IMR-90 (cell line): ENCODE results near the gene KANK3. TPM values are rescaled to one million over a fixed set of nuclear protein-coding genes. Genes with fewer than 3 reads are reported as not detected.

ENCODE experiments used
- ATAC-seq: fragments of 200-7000 bp; cut with Tn5 transposase; 2 replicates; pipeline ENCODE4 v1.9.1; 2020; ENCODE audit warnings: low read depth, mild to moderate bottlenecking, moderate library complexity
- BruUV-seq: library from RNA; stranded (reverse); fragments of 400-500 nt; replicated peaks from 2 replicates; lab custom pipeline; 2021; lab: Mats Ljungman, UMichigan
- CTCF ChIA-PET: fragments of 300-600 bp; formaldehyde crosslinking; extraction: SDS; loops from one replicate; lab custom pipeline; 2021; ENCODE audit warnings: antibody characterized with exemption; lab: Yijun Ruan, JAX
- POLR2A ChIA-PET: fragments of 300-600 bp; sonication (Branson Sonifier 250); formaldehyde crosslinking; loops from one replicate; lab custom pipeline; 2022; ENCODE audit warnings: antibody characterized with exemption; ENCODE audit not compliant: unreplicated experiment; lab: Charles Lee
- DNase-seq: peaks from one replicate; pipeline ENCODE4 v3.0.0; 2013
- H2AFZ ChIP-seq: replicated peaks from 2 replicates; pipeline ENCODE3; 2013; ENCODE audit warnings: low read length, mild to moderate bottlenecking; ENCODE audit not compliant: poor library complexity
- H2AK5ac ChIP-seq: 2 replicates; pipeline ENCODE4 v1.6.1; 2013; ENCODE audit warnings: low read depth, low read length, inconsistent platforms
- H2AK9ac ChIP-seq: replicated peaks from 2 replicates; pipeline ENCODE3; 2013; ENCODE audit warnings: mild to moderate bottlenecking, low read depth, low read length, moderate library complexity; ENCODE audit not compliant: poor library complexity
- H2BK120ac ChIP-seq: 2 replicates; pipeline ENCODE4 v1.6.1; 2013; ENCODE audit warnings: low read depth, low read length, inconsistent platforms
- H2BK15ac ChIP-seq: 3 replicates; pipeline ENCODE4 v1.6.1; 2013; ENCODE audit warnings: low read depth, low read length, inconsistent platforms
- H2BK20ac ChIP-seq: 2 replicates; pipeline ENCODE4 v1.6.1; 2013; ENCODE audit warnings: low read depth, mild to moderate bottlenecking, inconsistent platforms, low read length, moderate library complexity
- H2BK5ac ChIP-seq: 2 replicates; pipeline ENCODE4 v1.6.1; 2013; ENCODE audit warnings: mild to moderate bottlenecking, low read depth, low read length, inconsistent platforms; ENCODE audit not compliant: poor library complexity, severe bottlenecking
- H3K14ac ChIP-seq: replicated peaks from 2 replicates; pipeline ENCODE4 v1.6.1; 2013; ENCODE audit warnings: low read depth, low read length, inconsistent platforms
- H3K18ac ChIP-seq: 2 replicates; pipeline ENCODE4 v1.6.1; 2013; ENCODE audit warnings: low read depth, low read length, control low read depth
- H3K23ac ChIP-seq: 2 replicates; pipeline ENCODE4 v1.6.1; 2013; ENCODE audit warnings: low read depth, low read length, inconsistent platforms
- H3K27ac ChIP-seq: 2 replicates; pipeline ENCODE4 v1.5.1; 2013; ENCODE audit warnings: mild to moderate bottlenecking, control low read depth, low read length; ENCODE audit not compliant: insufficient read depth
- H3K27me3 ChIP-seq: 2 replicates; pipeline ENCODE4 v1.6.1; 2013; ENCODE audit warnings: low read length; ENCODE audit not compliant: control insufficient read depth, insufficient read depth
- H3K36me3 ChIP-seq: 2 replicates; pipeline ENCODE4 v1.6.1; 2013; ENCODE audit warnings: low read length, mixed read lengths; ENCODE audit not compliant: control insufficient read depth, insufficient read depth
- H3K4ac ChIP-seq: 2 replicates; pipeline ENCODE4 v1.6.1; 2013; ENCODE audit warnings: low read depth, low read length, inconsistent platforms
- H3K4me1 ChIP-seq: 2 replicates; pipeline ENCODE4 v1.6.1; 2013; ENCODE audit warnings: low read length, mixed read lengths; ENCODE audit not compliant: control insufficient read depth, insufficient read depth
- H3K4me2 ChIP-seq: 2 replicates; pipeline ENCODE4 v1.6.1; 2013; ENCODE audit warnings: low read depth, mild to moderate bottlenecking, control low read depth, low read length, moderate library complexity
- H3K4me3 ChIP-seq: 2 replicates; pipeline ENCODE4 v1.5.1; 2013; ENCODE audit warnings: low read depth, mild to moderate bottlenecking, control low read depth, low read length, moderate library complexity; ENCODE audit not compliant: insufficient read depth
- H3K56ac ChIP-seq: 2 replicates; pipeline ENCODE4 v1.6.1; 2013; ENCODE audit warnings: low read length, inconsistent platforms; ENCODE audit not compliant: insufficient read depth; ENCODE audit errors: extremely low read depth
- H3K79me1 ChIP-seq, 2 experiments: 2 replicates each; pipeline ENCODE4 v1.6.1; 2013; ENCODE audit warnings: low read length in 2 of 2, inconsistent platforms in 1 of 2, low read depth in 1 of 2
- H3K9ac ChIP-seq: 2 replicates; pipeline ENCODE4 v1.6.1; 2013; ENCODE audit warnings: low read depth, low read length, control low read depth
- H3K9me1 ChIP-seq: 2 replicates; pipeline ENCODE4 v1.6.1; 2013; ENCODE audit warnings: low read length, inconsistent platforms; ENCODE audit not compliant: insufficient read depth
- H3K9me3 ChIP-seq: 2 replicates; pipeline ENCODE4 v1.6.1; 2013; ENCODE audit warnings: low read length; ENCODE audit not compliant: control insufficient read depth, insufficient read depth
- H4K20me1 ChIP-seq: 2 replicates; pipeline ENCODE4 v1.6.1; 2013; ENCODE audit warnings: low read length, inconsistent platforms; ENCODE audit not compliant: insufficient read depth
- H4K5ac ChIP-seq: 2 replicates; pipeline ENCODE4 v1.6.1; 2013; ENCODE audit warnings: mild to moderate bottlenecking, low read depth, low read length, control low read depth
- H4K8ac ChIP-seq, 2 experiments: 2 replicates each; pipeline ENCODE4 v1.6.1; 2013; ENCODE audit warnings: low read depth in 2 of 2, low read length in 2 of 2, control low read depth in 1 of 2, inconsistent platforms in 1 of 2
- H4K91ac ChIP-seq: 2 replicates; pipeline ENCODE4 v1.6.1; 2013; ENCODE audit warnings: low read depth, low read length, inconsistent platforms; ENCODE audit not compliant: insufficient read depth
- BHLHE40 ChIP-seq: fragments of 150-350 bp; IDR thresholded peaks from 2 replicates; pipeline ENCODE4 v1.6.1; 2016; ENCODE audit warnings: mild to moderate bottlenecking, low read depth, low read length
- CHD1 ChIP-seq: IDR thresholded peaks from 2 replicates; pipeline ENCODE4 v1.6.1; 2012; ENCODE audit warnings: low read depth, low read length, improper control_type of control experiment
- CTCF ChIP-seq: conservative IDR thresholded peaks from 2 replicates; pipeline ENCODE4 v1.5.1; 2012; ENCODE audit warnings: mild to moderate bottlenecking, low read depth, low read length, improper control_type of control experiment
- FOS ChIP-seq: fragments of 150-350 bp; IDR thresholded peaks from 2 replicates; pipeline ENCODE4 v1.6.1; 2016; ENCODE audit warnings: low read depth, low read length
- MXI1 ChIP-seq: IDR thresholded peaks from 2 replicates; pipeline ENCODE4 v1.6.1; 2012; ENCODE audit warnings: low read depth, mild to moderate bottlenecking, low read length, moderate library complexity, borderline replicate concordance
- WGBS, 2 experiments: methylation state at CpG; one replicate each; pipeline versions ENCODE4 v1.1.5 to v1.1.7; 2013; ENCODE audit warnings: missing lambda C conversion rate in 2 of 2; ENCODE audit not compliant: insufficient read length in 1 of 2; ENCODE audit errors: extremely low coverage in 2 of 2; 5-methylcytosine and 5-hydroxymethylcytosine counted together
- dilution Hi-C: fragments of 300-500 bp; cut with HindIII; formaldehyde crosslinking; loops from one replicate; pipeline ENCODE4 v1.14.3; 2018; ENCODE audit warnings: low sequenced_read_pairs; ENCODE audit not compliant: unreplicated experiment
- in situ Hi-C: fragments of 300-500 bp; cut with MboI; formaldehyde crosslinking; loops from 3 replicates; pipeline ENCODE4 v1.14.3; 2019; ENCODE audit warnings: low sequenced_read_pairs, inconsistent platforms, mixed read lengths
- intact Hi-C: fragments of 100-400 bp; cut with micrococcal nuclease; formaldehyde crosslinking; loops from 2 replicates; pipeline ENCODE4 v1.10.0; 2022
- polyA plus RNA-seq, 3 experiments: library from polyadenylated mRNA; depleted of rRNA; stranded (reverse); fragments of >200 nt; gene quantifications; 2 replicates each; pipeline ENCODE4 v1.2.3, GENCODE V29; 2012; ENCODE audit warnings: low replicate concordance in 1 of 3
- total RNA-seq: library from RNA; depleted of rRNA; stranded (reverse); fragments of >200 nt; gene quantifications from 2 replicates; pipeline ENCODE4 v1.2.3, GENCODE V29; 2012

Gene KANK3
- total and polyA plus RNA-seq, 2 of the 4 experiments (the other 2 are of a cell fraction) = 0.07 TPM; not detected in 1

DNA sequence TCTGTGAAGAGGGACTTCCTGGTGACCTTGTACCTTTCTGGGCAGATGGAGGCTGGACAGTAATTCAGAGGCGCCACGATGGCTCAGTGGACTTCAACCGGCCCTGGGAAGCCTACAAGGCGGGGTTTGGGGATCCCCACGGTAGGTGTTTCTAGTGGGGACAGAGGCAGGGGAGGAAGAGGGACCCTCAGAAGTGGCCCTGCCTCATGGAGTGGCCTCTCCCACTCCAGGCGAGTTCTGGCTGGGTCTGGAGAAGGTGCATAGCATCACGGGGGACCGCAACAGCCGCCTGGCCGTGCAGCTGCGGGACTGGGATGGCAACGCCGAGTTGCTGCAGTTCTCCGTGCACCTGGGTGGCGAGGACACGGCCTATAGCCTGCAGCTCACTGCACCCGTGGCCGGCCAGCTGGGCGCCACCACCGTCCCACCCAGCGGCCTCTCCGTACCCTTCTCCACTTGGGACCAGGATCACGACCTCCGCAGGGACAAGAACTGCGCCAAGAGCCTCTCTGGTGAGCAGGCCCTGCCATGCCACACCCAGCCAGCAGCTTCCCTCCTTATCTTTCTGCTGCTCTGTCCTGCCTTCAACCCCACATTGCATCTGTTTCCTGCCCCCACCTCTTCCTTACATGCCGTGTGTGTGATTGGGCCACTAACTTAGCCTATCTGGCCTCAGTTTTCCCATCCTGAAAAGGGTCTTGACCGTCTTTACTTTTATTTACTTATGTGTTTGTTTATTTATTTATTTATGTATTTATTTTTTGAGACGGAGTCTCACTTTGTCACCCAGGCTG, 28.1 kb upstream of the KANK3 start:
- Histone ChIP-seq H4K91ac (0 out of 2 replicates have a peak overlapping the region, but pooled peaks have one; percentile 35), H2BK20ac (no peak overlapping the region), H4K8ac (no peak overlapping the region), H3K4me3 (no peak overlapping the region), H3K9me1 (peaks cover 16% of the 10 kb centered on the region), H3K9me3 (no peaks in the 10 kb centered on the region), H4K5ac (no peak overlapping the region), H3K36me3 (peaks cover 25% of the 10 kb centered on the region), H3K4me2 (no peak overlapping the region), H2BK120ac (no peak overlapping the region), H2AFZ (no peak overlapping the region), H3K23ac (no peak overlapping the region), H3K56ac (no peak overlapping the region), H2AK9ac (no peak overlapping the region), H2BK15ac (no peak overlapping the region), H3K4ac (0 out of 2 replicates have a peak overlapping the region, but pooled peaks have one; percentile 12), H3K14ac (no peak overlapping the region), H3K4me1 (peaks cover 20% of the 10 kb centered on the region), H3K18ac (no peak overlapping the region), H3K9ac (no peak overlapping the region), H2BK5ac (no peak overlapping the region), H3K27ac (no peak overlapping the region), H3K79me1 (peaks cover 8 to 36% of the 10 kb centered on the region in 2 experiments; a peak in 3 of 4 replicates), H2AK5ac (peak overlapping the region; percentile 16), H3K27me3 (no peaks in the 10 kb centered on the region), H4K20me1 (peaks cover 10% of the 10 kb centered on the region)
- TF ChIP-seq CHD1 (no peak), CTCF (no peak), FOS (no peak), MXI1 (no peak), BHLHE40 (no peak)
- dilution Hi-C loops = no loop called here
- 89% methylated on average over 13 of the region's 28 CpGs; no CpG with 5 or more reads in 1 of the 2 experiments for WGBS, 2 experiments
- ChIA-PET POLR2A (no interaction called here), CTCF (no interaction called here)
- in situ Hi-C loops = no loop called here
- DNase-seq (no peak), ATAC-seq (no peak)
- no TSS peak for BruUV-seq
- intact Hi-C loops = no loop called here
